ENCODE results near the gene ZP3. TPM values are rescaled to one million over a fixed set of nuclear protein-coding genes. Genes with fewer than 3 reads are reported as not detected.
"Not testable (repeated sequence)": the region's sequence is repeated elsewhere in the genome, so short reads cannot be mapped to it uniquely, and the experiment has no call there.

The ZP3 gene
- total RNA-seq, 1 experiment from 2014 or later = 5.6 TPM

DNA sequence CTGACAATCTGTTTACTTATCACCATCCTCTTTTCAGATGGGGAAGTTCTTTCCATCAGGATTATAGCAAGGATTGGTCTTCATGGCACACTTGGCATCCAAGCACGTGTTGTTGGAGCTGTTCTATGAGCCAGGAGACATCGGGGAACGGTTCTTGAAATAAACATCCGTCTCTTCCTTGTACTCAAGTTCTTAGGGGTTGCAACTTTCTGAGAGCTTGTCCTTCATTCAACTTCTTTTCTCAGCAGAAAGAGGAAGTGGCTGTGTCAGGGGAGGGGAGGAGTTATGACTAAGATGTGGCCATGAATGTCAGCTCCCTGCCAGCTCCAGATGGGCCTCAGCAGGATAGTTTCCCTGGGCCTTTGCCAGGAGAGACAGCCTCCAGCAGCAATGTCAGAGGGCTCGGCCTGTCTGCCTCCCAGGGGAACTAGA is 20.8 kb downstream of the ZP3 start:
- not testable (repeated sequence) for BruUV-seq (replicated peaks)

DNA sequence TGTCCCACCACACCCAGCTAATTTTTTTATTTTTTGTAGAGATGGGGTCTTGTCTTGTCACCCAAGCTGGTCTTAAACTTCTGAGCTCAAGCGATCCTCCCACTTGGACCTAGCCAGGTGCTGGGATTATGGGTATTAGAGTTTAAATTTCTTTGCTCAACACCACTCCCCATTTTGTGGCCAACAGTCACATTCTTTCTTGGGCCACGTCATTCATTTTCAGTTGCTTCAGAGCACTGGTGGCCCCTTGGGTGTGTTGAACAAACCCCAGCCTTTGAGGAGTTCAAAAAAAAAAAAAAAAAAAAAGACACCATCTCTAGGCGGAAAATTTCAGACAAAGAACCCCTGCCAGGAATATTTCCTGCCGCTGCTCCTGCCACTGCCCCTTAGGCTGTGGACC is 32.3 kb downstream of the ZP3 start:
- H3K36me3 Mint-ChIP-seq (ENCODE audit: insufficient read depth, unreplicated experiment); H3K27ac Mint-ChIP-seq (ENCODE audit: low read depth, unreplicated experiment); H3K27me3 Mint-ChIP-seq (ENCODE audit: insufficient read depth, unreplicated experiment); intact Hi-C loops (cut with micrococcal nuclease); BruUV-seq (replicated peaks); H3K4me1 Mint-ChIP-seq (ENCODE audit: insufficient read depth, unreplicated experiment); POLR2A ChIA-PET; CTCF ChIA-PET; H3K4me3 Mint-ChIP-seq (ENCODE audit: unreplicated experiment); DNase-seq (ENCODE audit: unreplicated experiment); H3K9me3 Mint-ChIP-seq (ENCODE audit: unreplicated experiment): not testable (repeated sequence)

More for the DNA sequence above, 20.8 kb downstream of the ZP3 start:
- H3K36me3 Mint-ChIP-seq (ENCODE audit: insufficient read depth, unreplicated experiment); H3K4me3 Mint-ChIP-seq (ENCODE audit: unreplicated experiment); POLR2A ChIA-PET; H3K9me3 Mint-ChIP-seq (ENCODE audit: unreplicated experiment); intact Hi-C loops (cut with micrococcal nuclease); H3K27me3 Mint-ChIP-seq (ENCODE audit: insufficient read depth, unreplicated experiment); H3K4me1 Mint-ChIP-seq (ENCODE audit: insufficient read depth, unreplicated experiment): not testable (repeated sequence)
- CTCF ChIA-PET = interaction anchor here (0.6 kb wide), 1 partner anchor 59 kb away, joined by 5 read pairs; no protein-coding TSS in a partner anchor
- peak overlapping the region; percentile 31 for H3K27ac Mint-ChIP-seq (ENCODE audit: low read depth, unreplicated experiment)
- DNase-seq (ENCODE audit: unreplicated experiment) = peak; percentile 81

DNA sequence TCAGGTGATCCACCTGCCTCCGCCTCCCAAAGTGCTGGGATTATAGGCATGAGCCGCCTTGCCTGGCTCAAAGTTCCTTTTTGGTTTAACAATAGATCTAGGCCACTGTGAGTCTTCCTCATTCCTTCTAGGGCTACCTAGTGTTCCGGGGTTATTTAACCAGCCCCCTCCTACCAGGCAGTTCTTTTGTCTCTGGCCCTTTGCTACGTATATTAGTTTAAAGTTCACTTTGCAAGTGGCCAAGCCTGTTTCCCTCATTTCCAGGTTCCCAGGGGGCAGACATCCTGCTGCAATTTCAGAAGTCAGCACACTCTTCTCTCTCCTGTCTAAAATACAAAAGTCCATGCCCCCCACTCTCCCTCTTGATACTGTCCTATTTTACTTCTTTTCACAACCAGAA is 33.8 kb downstream of the ZP3 start:
- H3K36me3 Mint-ChIP-seq (ENCODE audit: insufficient read depth, unreplicated experiment); H3K4me3 Mint-ChIP-seq (ENCODE audit: unreplicated experiment); H3K9me3 Mint-ChIP-seq (ENCODE audit: unreplicated experiment); H3K4me1 Mint-ChIP-seq (ENCODE audit: insufficient read depth, unreplicated experiment); intact Hi-C loops (cut with micrococcal nuclease); POLR2A ChIA-PET; H3K27me3 Mint-ChIP-seq (ENCODE audit: insufficient read depth, unreplicated experiment); DNase-seq (ENCODE audit: unreplicated experiment); CTCF ChIA-PET; H3K27ac Mint-ChIP-seq (ENCODE audit: low read depth, unreplicated experiment); BruUV-seq (replicated peaks): not testable (repeated sequence)

DNA sequence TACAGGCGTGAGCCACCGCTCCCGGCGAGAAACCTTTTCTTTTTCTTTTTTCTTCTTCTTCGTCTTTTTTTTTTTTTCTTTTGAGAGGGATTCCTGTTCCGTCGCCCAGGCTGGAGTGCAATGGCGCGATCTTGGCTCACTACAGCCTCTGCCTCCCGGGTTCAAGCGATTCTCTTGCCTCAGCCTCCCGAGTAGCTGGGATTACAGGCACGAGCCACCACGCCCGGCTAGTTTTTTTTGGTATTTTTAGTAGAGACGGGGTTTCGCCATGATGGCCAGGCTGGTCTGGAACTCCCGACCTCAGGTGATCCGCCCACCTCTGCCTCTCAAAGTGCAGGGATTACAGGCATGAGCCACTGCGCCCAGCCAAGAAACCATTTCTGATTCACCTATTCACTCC is 36.0 kb downstream of the ZP3 start:
- POLR2A ChIA-PET = not testable (repeated sequence)

DNA sequence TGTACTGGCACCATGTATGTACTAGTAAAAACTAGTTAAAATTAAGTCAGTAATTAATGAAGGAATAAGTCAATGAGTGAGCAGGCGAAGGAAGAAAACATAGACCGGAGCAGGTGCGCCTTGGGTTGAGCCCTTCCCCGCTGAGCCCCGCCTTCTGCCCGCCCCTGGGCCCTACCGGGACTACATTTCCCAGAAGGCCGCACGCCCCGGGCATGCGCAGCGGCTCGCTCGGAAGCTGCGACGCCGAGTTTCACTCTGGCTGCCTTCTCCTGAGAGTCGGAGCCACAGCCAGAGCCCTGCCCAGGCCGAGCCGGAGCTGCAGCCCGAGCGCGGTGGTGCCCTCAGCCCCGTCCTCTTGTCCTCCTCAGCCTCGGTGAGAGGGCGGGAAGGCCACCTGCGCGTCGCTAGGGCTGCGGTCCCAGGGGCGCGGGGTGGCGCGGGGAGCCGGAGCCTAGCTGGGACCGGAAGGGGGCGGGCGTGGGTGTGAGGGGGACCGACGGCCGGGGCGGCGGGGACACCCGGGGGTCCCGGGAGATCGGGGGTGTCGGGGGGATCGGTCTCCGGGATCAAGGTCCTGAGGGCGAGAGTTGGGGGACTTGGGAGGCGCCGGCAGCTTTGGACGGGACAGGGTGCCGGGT is 36.8 kb downstream of the ZP3 start, which contains the start of gene DTX2:
DTX2 (plus strand) TSS at position 246 of the 638 bp plus-strand sequence. CDS start 18,801 bp downstream, outside the sequence.
- DNase-seq (ENCODE audit: unreplicated experiment); H3K9me3 Mint-ChIP-seq (ENCODE audit: unreplicated experiment); CTCF ChIA-PET; POLR2A ChIA-PET; H3K36me3 Mint-ChIP-seq (ENCODE audit: insufficient read depth, unreplicated experiment); intact Hi-C loops (cut with micrococcal nuclease); H3K4me1 Mint-ChIP-seq (ENCODE audit: insufficient read depth, unreplicated experiment); H3K27me3 Mint-ChIP-seq (ENCODE audit: insufficient read depth, unreplicated experiment); H3K27ac Mint-ChIP-seq (ENCODE audit: low read depth, unreplicated experiment); BruUV-seq (replicated peaks): not testable (repeated sequence)
- H3K4me3 Mint-ChIP-seq (ENCODE audit: unreplicated experiment) = peak within 1 kb of the TSS; percentile 58

More for the DNA sequence above, 36.0 kb downstream of the ZP3 start:
- intact Hi-C loops (cut with micrococcal nuclease); BruUV-seq (replicated peaks); H3K36me3 Mint-ChIP-seq (ENCODE audit: insufficient read depth, unreplicated experiment); DNase-seq (ENCODE audit: unreplicated experiment); H3K4me3 Mint-ChIP-seq (ENCODE audit: unreplicated experiment); H3K4me1 Mint-ChIP-seq (ENCODE audit: insufficient read depth, unreplicated experiment); CTCF ChIA-PET; H3K9me3 Mint-ChIP-seq (ENCODE audit: unreplicated experiment); H3K27ac Mint-ChIP-seq (ENCODE audit: low read depth, unreplicated experiment); H3K27me3 Mint-ChIP-seq (ENCODE audit: insufficient read depth, unreplicated experiment): not testable (repeated sequence)

DNA sequence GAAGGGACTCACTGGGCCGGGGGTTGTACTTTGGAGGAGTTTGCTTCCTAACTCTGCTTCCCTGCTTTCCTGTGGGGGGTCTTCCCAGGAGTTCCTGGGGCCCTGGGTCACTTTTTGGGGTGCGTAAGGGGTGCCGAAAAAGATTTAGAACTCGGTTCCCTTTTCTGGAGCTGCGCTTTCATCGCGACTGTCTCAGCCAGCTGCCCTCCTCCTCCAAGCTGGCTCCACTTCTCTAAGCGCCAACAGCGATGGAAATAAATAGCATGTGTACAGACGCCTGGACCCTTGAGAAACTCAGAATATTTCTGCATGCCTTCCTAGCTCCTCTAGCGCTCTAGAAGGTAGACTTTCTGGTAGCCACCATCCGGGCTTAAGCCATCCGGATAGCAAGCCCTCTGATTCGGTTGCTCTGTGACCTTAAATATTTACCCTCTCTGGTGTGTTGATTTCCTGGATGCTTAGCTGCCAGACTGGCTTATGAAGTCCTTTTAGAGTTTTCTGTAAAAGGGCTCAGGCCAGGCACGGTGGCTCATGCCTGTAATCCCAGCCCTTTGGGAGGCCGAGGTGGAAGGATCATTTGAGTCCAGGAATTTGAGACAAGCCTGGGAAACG is 37.6 kb downstream of the ZP3 start:
- intact Hi-C loops (cut with micrococcal nuclease); H3K4me3 Mint-ChIP-seq (ENCODE audit: unreplicated experiment); H3K27me3 Mint-ChIP-seq (ENCODE audit: insufficient read depth, unreplicated experiment); CTCF ChIA-PET; H3K9me3 Mint-ChIP-seq (ENCODE audit: unreplicated experiment); H3K36me3 Mint-ChIP-seq (ENCODE audit: insufficient read depth, unreplicated experiment); H3K4me1 Mint-ChIP-seq (ENCODE audit: insufficient read depth, unreplicated experiment); DNase-seq (ENCODE audit: unreplicated experiment); POLR2A ChIA-PET; H3K27ac Mint-ChIP-seq (ENCODE audit: low read depth, unreplicated experiment): not testable (repeated sequence)
- BruUV-seq (replicated peaks) = TSS peak; percentile 35

DNA sequence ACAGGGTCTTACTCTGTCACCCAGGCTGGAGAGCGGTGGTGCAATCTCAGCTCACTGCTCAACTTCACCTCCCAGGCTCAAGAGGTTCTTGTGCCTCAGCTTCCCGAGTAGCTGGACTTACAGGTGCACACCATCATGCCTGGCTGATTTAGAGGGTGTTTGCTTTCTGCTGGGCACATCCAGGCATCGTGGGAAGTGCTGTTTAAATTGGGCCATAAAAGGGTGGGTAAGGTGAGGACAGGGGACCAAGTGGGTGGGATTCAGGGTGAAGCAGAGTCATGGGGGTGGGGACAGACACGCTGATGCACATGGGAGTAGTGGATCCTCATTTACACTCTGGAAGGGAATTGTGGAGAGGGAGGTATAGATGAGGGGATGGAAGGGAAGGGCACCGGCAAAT is 40.2 kb downstream of the ZP3 start:
- peaks cover 15% of the 10 kb centered on the region for H3K4me1 Mint-ChIP-seq (ENCODE audit: insufficient read depth, unreplicated experiment)
- BruUV-seq (replicated peaks); H3K9me3 Mint-ChIP-seq (ENCODE audit: unreplicated experiment); H3K4me3 Mint-ChIP-seq (ENCODE audit: unreplicated experiment); H3K27me3 Mint-ChIP-seq (ENCODE audit: insufficient read depth, unreplicated experiment); DNase-seq (ENCODE audit: unreplicated experiment); CTCF ChIA-PET; intact Hi-C loops (cut with micrococcal nuclease); POLR2A ChIA-PET; H3K36me3 Mint-ChIP-seq (ENCODE audit: insufficient read depth, unreplicated experiment): not testable (repeated sequence)
- H3K27ac Mint-ChIP-seq (ENCODE audit: low read depth, unreplicated experiment) = peak overlapping the region; percentile 16

DNA sequence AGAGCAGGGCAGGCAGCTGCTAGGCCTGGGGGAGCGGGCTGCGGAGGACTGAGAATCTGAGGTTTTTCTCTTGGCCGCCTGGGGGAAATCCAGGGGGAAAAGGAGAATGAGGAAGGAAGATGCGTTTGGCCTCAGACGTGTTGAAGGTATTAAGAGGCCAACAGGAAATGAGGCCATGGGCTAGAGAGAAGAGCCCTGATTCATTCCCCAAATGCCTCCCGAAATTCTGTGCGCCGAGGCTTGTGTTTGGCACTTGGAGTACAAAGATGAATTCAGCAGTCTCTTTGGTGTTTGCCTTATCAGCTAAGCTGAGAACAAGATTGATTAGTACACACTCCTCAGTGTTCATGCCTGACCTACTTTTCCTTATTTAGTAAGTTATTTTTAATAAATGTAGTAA is 41.2 kb downstream of the ZP3 start:
- H3K9me3 Mint-ChIP-seq (ENCODE audit: unreplicated experiment); BruUV-seq (replicated peaks); CTCF ChIA-PET; H3K36me3 Mint-ChIP-seq (ENCODE audit: insufficient read depth, unreplicated experiment); POLR2A ChIA-PET; H3K27ac Mint-ChIP-seq (ENCODE audit: low read depth, unreplicated experiment); DNase-seq (ENCODE audit: unreplicated experiment); intact Hi-C loops (cut with micrococcal nuclease); H3K27me3 Mint-ChIP-seq (ENCODE audit: insufficient read depth, unreplicated experiment); H3K4me3 Mint-ChIP-seq (ENCODE audit: unreplicated experiment): not testable (repeated sequence)
- H3K4me1 Mint-ChIP-seq (ENCODE audit: insufficient read depth, unreplicated experiment) = peaks cover 15% of the 10 kb centered on the region

DNA sequence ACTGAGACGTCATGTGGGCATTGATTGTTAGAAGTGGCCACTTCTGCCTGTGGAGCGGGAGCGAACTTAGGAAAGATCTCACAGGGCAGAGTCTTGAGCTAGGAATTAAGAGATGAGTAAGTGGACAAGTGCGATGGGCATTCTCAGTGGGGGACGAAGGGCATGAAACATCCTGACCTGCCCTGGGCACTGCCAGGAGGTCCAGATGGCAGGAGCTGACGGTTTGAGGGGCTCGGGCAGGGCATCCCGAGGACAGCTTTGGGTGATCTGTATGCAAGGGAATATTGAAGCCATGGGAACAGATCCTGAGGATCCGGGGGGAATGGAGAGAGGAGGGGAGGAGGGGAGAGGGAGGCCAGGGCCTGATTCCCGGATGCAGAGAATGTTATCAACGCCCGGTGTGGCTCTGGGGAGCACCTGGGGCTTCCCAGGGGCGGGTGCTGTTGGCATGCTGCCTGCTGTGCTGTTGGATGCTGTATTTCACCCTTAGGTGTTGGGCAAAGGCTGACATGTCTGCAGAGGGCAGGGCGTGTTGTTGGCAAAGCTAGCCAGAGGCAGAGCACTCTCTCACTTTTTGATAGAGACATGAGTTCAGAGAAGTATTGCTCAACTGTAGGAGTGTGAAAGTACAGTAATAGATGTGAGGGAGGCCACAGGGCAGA is 43.1 kb downstream of the ZP3 start:
- intact Hi-C loops (cut with micrococcal nuclease); CTCF ChIA-PET; H3K27me3 Mint-ChIP-seq (ENCODE audit: insufficient read depth, unreplicated experiment); BruUV-seq (replicated peaks); POLR2A ChIA-PET; H3K9me3 Mint-ChIP-seq (ENCODE audit: unreplicated experiment): not testable (repeated sequence)
- H3K27ac Mint-ChIP-seq (ENCODE audit: low read depth, unreplicated experiment) = peak overlapping the region; percentile 76
- peaks cover 15% of the 10 kb centered on the region for H3K4me1 Mint-ChIP-seq (ENCODE audit: insufficient read depth, unreplicated experiment)
- peaks cover 16% of the 10 kb centered on the region for H3K36me3 Mint-ChIP-seq (ENCODE audit: insufficient read depth, unreplicated experiment)
- H3K4me3 Mint-ChIP-seq (ENCODE audit: unreplicated experiment) = peak overlapping the region; percentile 53
- DNase-seq (ENCODE audit: unreplicated experiment) = peak; percentile 81
